ENCODE data around the gene HS3ST5. TPM values are rescaled to one million over a fixed set of nuclear protein-coding genes. Genes with fewer than 3 reads are reported as not detected.

HS3ST5 gene
- total and polyA plus RNA-seq, 2 donors (not counting 3 experiments of a cell fraction or from before 2014, with no cell fraction given): not detected

DNA sequence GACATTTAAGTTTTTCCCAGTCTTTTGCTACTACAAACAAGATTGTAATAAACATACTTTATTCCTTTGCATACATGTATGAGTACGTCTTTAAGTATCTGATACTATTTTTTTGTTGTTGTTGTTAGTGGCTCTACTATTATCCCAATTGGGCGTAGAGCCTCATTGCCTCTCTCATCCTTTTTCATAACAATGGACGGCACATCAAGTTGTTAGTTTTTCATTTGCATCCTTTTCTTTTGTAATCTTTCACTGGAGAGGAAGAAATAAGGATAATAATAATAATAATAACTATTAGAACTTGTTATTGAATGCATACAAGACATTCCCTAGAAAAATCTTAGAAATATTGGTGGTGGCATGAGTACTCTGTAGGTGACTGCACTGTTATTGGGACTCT lies 23.1 kb downstream of the HS3ST5 start:
- no peak overlapping the region for H3K27ac ChIP-seq (ENCODE audit: insufficient read depth, low read depth, low read length)
- no peaks in the 10 kb centered on the region for H3K9me1 ChIP-seq (replicated peaks; ENCODE audit: control insufficient read depth, extremely low read depth, insufficient read depth, low read length)
- dilution Hi-C loops (cut with MboI; ENCODE audit: extremely low pct_ligation_motif_present, low sequenced_read_pairs): no loop called here
- DNase-seq (ENCODE audit: low read depth, low spot score) (no peak), FAIRE-seq (no peak)
- H3K27me3 ChIP-seq (ENCODE audit: control insufficient read depth in 2 of 2, insufficient read depth in 2 of 2, low read length in 2 of 2): no peaks in the 10 kb centered on the region
- H3K36me3 ChIP-seq (ENCODE audit: control insufficient read depth in 2 of 2, extremely low read depth in 1 of 2, insufficient read depth in 2 of 2, low read length in 2 of 2): no peaks in the 10 kb centered on the region
- no peaks in the 10 kb centered on the region for H4K20me1 ChIP-seq (replicated peaks; ENCODE audit: control insufficient read depth, extremely low read depth, insufficient read depth, low read length)
- no peaks in the 10 kb centered on the region for H3K4me1 ChIP-seq (ENCODE audit: control insufficient read depth, extremely low read depth, insufficient read depth, low read length)
- H3K9ac ChIP-seq (replicated peaks; ENCODE audit: extremely low read depth, insufficient read depth, low read length): no peak overlapping the region
- no TSS peak for BruUV-seq (replicated peaks)
- no peak overlapping the region for H2AFZ ChIP-seq (ENCODE audit: low read depth, low read length)
- H3K4me2 ChIP-seq (ENCODE audit: insufficient read depth, low read length): no peak overlapping the region
- CTCF ChIA-PET: interaction anchor here (1.5 kb wide), 1 partner anchor 15 kb away, joined by 5 read pairs; no protein-coding TSS in a partner anchor
- POLR2A ChIA-PET: no interaction called here
- H3K9me3 ChIP-seq (replicated peaks; ENCODE audit: control insufficient read depth, insufficient read depth, low read length): no peaks in the 10 kb centered on the region
- no peak for TF ChIP-seq CTCF (IDR thresholded peaks at IDR 0.05; ENCODE audit: extremely low read depth in 1 of 2, insufficient read depth in 1 of 2, low read depth in 1 of 2, low read length in 2 of 2)
- TF ChIP-seq JUN (IDR thresholded peaks at IDR 0.05; ENCODE audit: borderline replicate concordance, insufficient read depth, insufficient read length, low read depth): no peak
- no peak for TF ChIP-seq POLR2AphosphoS5 (IDR thresholded peaks at IDR 0.05; ENCODE audit: insufficient read depth, low read depth, low read length)
- TF ChIP-seq GATA2 (IDR thresholded peaks at IDR 0.05; ENCODE audit: insufficient read depth, insufficient read length, low read depth, low read length): no peak
- no peak for TF ChIP-seq POLR2A (IDR thresholded peaks at IDR 0.05; ENCODE audit: low read depth, low read length)
- no peak for TF ChIP-seq EZH2 (IDR thresholded peaks at IDR 0.05; ENCODE audit: borderline replicate concordance, low read depth, low read length, severe bottlenecking)
- intact Hi-C loops (cut with micrococcal nuclease): no loop called here
- H3K79me2 ChIP-seq (ENCODE audit: control insufficient read depth, insufficient read depth, low read length): no peaks in the 10 kb centered on the region
- no peak overlapping the region for H3K4me3 ChIP-seq (replicated peaks in 1 of 3; ENCODE audit: insufficient read depth in 1 of 3, low read depth in 1 of 3, low read length in 3 of 3)
